ENCODE data around the gene NFATC3.

The NFATC3 gene

DNA sequence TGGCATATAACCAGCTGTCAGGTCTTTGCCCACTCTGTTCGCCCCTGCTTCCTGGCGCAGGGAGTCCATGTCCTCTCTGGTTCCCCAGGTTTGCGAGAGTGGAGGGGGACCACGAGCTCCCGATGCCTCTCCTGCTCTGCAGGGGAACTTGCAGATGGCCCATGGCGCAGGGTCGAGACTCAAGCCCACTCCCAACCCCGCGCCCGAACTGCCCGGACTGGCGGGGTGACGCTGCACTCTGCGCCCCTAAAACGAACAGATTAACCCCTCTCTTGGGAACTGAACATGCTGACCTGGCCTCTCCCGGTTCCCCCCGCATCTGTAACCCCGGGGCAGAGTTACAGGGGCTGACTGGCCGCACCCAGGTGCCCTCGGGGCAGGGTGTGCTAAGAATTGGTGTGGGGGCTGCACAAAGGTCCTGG lies 159.3 kb downstream of the NFATC3 start:
- H3K27ac ChIP-seq: peak overlapping the region; percentile 68
- DNase-seq (ENCODE audit: low spot score): no peak
- ChIA-PET CTCF (interaction anchor here (1.1 to 2.1 kb wide), 3 partner anchors 17 to 85 kb away, joined by 3 to 9 read pairs (median 3); no protein-coding TSS in a partner anchor), POLR2A (ENCODE audit: low non-redundant PET) (interaction anchor here (0.6 to 1.1 kb wide), 2 partner anchors 16 to 20 kb away, joined by 3 to 4 read pairs; partner anchors contain the start of gene SLC7A6)
- TF ChIP-seq, protein P1, sequence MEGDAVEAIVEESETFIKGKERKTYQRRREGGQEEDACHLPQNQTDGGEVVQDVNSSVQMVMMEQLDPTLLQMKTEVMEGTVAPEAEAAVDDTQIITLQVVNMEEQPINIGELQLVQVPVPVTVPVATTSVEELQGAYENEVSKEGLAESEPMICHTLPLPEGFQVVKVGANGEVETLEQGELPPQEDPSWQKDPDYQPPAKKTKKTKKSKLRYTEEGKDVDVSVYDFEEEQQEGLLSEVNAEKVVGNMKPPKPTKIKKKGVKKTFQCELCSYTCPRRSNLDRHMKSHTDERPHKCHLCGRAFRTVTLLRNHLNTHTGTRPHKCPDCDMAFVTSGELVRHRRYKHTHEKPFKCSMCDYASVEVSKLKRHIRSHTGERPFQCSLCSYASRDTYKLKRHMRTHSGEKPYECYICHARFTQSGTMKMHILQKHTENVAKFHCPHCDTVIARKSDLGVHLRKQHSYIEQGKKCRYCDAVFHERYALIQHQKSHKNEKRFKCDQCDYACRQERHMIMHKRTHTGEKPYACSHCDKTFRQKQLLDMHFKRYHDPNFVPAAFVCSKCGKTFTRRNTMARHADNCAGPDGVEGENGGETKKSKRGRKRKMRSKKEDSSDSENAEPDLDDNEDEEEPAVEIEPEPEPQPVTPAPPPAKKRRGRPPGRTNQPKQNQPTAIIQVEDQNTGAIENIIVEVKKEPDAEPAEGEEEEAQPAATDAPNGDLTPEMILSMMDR (conservative IDR thresholded peaks at IDR 0.05; ENCODE audit: low read depth): no peak

DNA sequence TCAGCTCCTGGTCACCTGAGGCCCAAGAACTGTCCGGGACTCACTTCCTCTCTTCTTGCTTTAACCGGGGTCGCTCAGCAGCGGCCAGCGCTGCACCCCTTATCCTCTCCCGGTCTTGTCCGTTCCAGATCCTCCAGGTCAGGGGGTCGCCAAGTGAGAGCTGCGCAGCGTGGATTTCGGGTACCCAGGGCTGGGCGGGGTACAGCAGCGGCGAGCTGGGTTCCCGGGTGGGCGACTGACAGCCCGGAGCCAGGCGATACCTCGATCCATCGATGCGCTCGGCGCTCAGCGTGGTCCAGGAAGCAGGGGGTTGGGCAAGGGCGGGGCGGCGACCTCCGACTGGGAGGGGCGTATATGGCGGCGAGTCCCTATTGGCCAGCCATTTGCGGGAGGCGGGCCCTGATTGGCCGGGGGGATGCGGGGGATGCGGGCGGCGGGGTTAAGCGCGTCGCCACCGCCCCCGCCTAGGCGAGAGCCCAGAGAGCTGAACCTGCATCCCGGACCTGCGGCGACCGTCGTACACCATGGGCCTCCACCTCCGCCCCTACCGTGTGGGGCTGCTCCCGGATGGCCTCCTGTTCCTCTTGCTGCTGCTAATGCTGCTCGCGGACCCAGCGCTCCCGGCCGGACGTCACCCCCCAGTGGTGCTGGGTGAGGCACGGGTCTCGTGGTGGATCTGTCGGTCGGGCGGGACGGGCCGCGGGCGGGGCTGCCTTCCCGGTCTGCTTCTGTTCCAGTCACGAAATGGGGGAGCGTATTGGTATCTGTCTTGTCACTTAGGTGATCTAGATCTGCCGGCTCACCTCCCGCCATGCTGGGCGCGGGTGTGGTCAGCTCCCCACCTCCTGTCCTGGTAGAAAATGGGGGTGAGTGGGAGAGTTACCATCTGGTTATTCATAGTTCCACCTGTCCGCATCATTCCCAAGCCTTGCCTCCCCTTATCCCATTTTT lies 160.0 kb downstream of the NFATC3 start, which contains the start of gene PLA2G15:
PLA2G15 (plus strand) TSS at position 471 of the 951 bp plus-strand sequence; CDS start at position 525, 54 bp downstream.
- H3K27ac ChIP-seq: peak within 1 kb of the TSS; percentile 68

DNA sequence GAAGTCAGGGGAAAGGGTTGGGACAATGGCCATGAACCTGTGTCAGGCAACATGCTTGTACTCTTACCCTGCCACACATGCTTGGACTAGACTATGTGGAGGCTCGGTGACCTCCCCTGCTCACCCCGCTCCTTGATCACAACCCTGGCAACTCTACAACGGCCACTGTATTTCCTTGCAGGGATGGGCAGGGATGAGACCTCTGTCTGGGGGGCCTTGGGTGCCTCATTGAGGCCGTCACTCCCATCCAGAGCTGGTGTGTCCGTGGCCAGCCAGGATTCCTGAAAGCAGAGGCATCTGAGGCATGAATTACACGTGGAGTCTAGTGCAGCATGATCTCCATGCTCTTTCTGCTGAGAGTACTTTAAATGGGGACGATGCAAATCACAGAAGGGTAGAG lies 161.0 kb downstream of the NFATC3 start:
- ChIA-PET CTCF (interaction anchor here (0.6 to 1.6 kb wide), 3 partner anchors 18 to 560 kb away, joined by 3 to 8 read pairs (median 6); partner anchors contain the start of gene SLC7A6), POLR2A (ENCODE audit: low non-redundant PET) (no interaction called here)
- TF ChIP-seq, protein P1 (conservative IDR thresholded peaks at IDR 0.05; ENCODE audit: low read depth): no peak
- DNase-seq (ENCODE audit: low spot score): no peak
- H3K27ac ChIP-seq: peak overlapping the region; percentile 68

More for the DNA sequence above, 160.0 kb downstream of the NFATC3 start, which contains the start of gene PLA2G15:
- TF ChIP-seq, protein P1 (conservative IDR thresholded peaks at IDR 0.05; ENCODE audit: low read depth): no peak
- DNase-seq (ENCODE audit: low spot score): peak; percentile 97
- ChIA-PET POLR2A (ENCODE audit: low non-redundant PET) (interaction anchor here (0.6 to 1.1 kb wide), 2 partner anchors 15 to 19 kb away, joined by 3 to 4 read pairs; partner anchors contain the start of gene SLC7A6), CTCF (interaction anchor here (1.1 to 2.1 kb wide), 3 partner anchors 16 to 84 kb away, joined by 3 to 9 read pairs (median 8); partner anchors contain the start of gene SLC7A6)

DNA sequence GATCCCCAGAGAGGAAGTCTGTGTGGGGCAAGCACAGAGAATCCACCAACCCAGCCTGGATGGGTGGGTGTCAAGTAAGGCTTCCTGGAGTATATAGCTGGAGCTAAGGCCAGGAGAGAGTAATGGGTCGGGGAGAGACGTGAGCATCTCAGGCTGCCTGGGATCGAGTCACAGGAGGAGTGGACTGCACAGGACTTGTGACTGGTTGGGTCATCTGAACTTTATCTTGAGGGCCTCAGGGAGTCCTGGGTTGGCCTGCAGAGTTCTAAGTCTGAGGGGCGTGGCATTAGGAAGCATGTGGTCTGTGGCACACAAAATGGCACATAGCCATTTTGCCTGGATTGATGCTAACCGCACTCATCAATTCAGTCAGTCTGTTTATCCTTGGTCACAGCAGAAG lies 161.5 kb downstream of the NFATC3 start:
- peak overlapping the region; percentile 68 for H3K27ac ChIP-seq
- ChIA-PET POLR2A (ENCODE audit: low non-redundant PET) (no interaction called here), CTCF (interaction anchor here (0.6 kb wide), 1 partner anchor 559 kb away, joined by 6 read pairs; no protein-coding TSS in a partner anchor)
- no peak for DNase-seq (ENCODE audit: low spot score)
- TF ChIP-seq, protein P1 (conservative IDR thresholded peaks at IDR 0.05; ENCODE audit: low read depth): no peak

DNA sequence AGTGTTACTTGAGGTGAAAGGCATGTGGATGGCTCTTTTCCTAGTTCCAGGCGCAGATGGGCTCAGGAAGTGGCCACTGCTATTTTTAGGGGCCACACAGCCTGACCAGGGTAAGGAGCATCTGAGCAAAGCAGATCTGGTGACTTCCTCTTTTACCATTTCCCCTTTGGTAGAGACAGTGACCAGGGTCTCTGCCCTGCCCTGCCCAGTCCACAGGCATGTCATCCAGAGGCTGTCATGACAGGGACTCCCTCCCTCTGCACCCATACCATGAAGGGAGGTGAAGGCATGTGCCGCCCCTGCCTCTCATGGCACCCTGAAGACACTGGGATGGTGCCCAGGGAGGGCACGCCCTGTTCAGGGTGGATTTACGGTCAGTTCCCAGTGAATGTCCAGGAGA lies 162.2 kb downstream of the NFATC3 start:
- TF ChIP-seq, protein P1 (conservative IDR thresholded peaks at IDR 0.05; ENCODE audit: low read depth): no peak
- no peak for DNase-seq (ENCODE audit: low spot score)
- H3K27ac ChIP-seq: peak overlapping the region; percentile 68
- ChIA-PET POLR2A (ENCODE audit: low non-redundant PET) (no interaction called here), CTCF (interaction anchor here (0.7 to 1.1 kb wide), 2 partner anchors 14 to 82 kb away, joined by 3 read pairs; no protein-coding TSS in a partner anchor)

DNA sequence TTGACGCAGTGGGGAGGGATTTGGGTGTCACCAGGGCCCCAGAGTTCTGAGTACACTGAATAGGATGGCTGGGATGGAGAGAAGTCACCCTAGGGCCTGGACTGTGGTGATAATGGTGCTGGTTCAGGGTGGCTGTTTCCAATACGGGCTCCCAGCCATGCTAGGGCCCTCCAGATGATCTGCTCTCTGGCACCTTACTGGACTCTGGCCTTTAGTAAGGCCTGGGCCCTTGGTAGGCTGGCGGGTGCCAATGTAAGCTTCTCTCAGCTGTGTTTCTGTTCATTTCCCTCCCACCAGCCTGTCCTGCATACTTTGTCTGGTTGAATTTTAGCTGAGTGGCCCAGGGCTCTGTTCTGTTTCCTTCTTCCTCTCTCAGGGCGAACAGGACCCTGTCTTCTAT lies 162.8 kb downstream of the NFATC3 start:
- peak overlapping the region; percentile 68 for H3K27ac ChIP-seq
- DNase-seq (ENCODE audit: low spot score): no peak
- ChIA-PET CTCF (interaction anchor here (0.5 to 1.1 kb wide), 4 partner anchors 13 to 1540 kb away, joined by 3 read pairs; no protein-coding TSS in a partner anchor), POLR2A (ENCODE audit: low non-redundant PET) (interaction anchor here (0.7 kb wide), 1 partner anchor 17 kb away, joined by 3 read pairs; the partner anchor contains the start of gene SLC7A6)
- TF ChIP-seq, protein P1 (conservative IDR thresholded peaks at IDR 0.05; ENCODE audit: low read depth): no peak

Data from RWPE1 (cell line).